Testis (tissue), 2 donors: Measurements from ENCODE around the gene SPOCD1.

Source experiments
- CTCF ChIP-seq, 3 experiments: fragments of 450-650 bp in 2 of 3; fragments of 200-600 bp in 1 of 3; sonication (generic) in 1 of 3; IDR thresholded peaks; one replicate each; pipeline ENCODE4 v1.5.1; 2016 to 2019; ENCODE audit warnings: antibody characterized with exemption in 3 of 3, mild to moderate bottlenecking in 2 of 3, moderate library complexity in 1 of 3
- POLR2A ChIP-seq: fragments of 450-650 bp; IDR thresholded peaks from one replicate; pipeline ENCODE4 v1.6.1; 2017; ENCODE audit warnings: antibody characterized with exemption, mild to moderate bottlenecking, moderate library complexity

- TF ChIP-seq CTCF (IDR thresholded peaks at IDR 0.05): no peak
- TF ChIP-seq POLR2A: no peak
Measured at GRCh38 chr1:31802190-31803150, 13.4 kb downstream of the SPOCD1 start.
